ENCODE results near the gene RSPRY1. TPM values are rescaled to one million over a fixed set of nuclear protein-coding genes. Genes with fewer than 3 reads are reported as not detected.

The RSPRY1 gene
- total RNA-seq, 1 donor from 2014 or later: 37.6 TPM

DNA sequence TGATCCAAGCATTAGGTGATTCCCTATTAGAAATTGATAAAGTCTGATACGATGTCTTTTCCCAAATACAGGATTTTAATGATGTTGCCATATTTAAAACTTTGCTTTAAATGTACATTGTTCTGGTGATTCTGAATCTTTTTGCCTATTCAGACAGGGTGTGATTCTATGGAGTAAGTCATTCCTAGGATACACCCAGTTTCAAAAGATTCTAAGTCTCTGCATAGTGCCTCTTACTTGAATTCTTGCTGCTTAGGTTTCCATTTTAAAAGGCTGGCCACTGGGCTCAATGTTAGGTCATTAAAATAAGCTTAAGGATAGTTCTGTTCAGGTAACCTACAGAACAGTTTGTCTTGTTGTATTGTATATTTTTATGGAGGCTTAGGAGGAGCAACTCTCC lies 36.9 kb downstream of the RSPRY1 start:
- no peak overlapping the region for H3K27ac ChIP-seq
- no peak for DNase-seq (ENCODE audit: extremely low spot score in 2 of 2)
- peaks cover 0 to 68% of the 10 kb centered on the region in 2 donors for H3K36me3 ChIP-seq
- H3K27me3 ChIP-seq: no peaks in the 10 kb centered on the region
- TF ChIP-seq POLR2A (IDR thresholded peaks at IDR 0.05) (no peak), POLR2AphosphoS5 (IDR thresholded peaks at IDR 0.05; ENCODE audit: insufficient read depth in 1 of 2, low read depth in 1 of 2) (no peak)
- TF ChIP-seq, protein P1, sequence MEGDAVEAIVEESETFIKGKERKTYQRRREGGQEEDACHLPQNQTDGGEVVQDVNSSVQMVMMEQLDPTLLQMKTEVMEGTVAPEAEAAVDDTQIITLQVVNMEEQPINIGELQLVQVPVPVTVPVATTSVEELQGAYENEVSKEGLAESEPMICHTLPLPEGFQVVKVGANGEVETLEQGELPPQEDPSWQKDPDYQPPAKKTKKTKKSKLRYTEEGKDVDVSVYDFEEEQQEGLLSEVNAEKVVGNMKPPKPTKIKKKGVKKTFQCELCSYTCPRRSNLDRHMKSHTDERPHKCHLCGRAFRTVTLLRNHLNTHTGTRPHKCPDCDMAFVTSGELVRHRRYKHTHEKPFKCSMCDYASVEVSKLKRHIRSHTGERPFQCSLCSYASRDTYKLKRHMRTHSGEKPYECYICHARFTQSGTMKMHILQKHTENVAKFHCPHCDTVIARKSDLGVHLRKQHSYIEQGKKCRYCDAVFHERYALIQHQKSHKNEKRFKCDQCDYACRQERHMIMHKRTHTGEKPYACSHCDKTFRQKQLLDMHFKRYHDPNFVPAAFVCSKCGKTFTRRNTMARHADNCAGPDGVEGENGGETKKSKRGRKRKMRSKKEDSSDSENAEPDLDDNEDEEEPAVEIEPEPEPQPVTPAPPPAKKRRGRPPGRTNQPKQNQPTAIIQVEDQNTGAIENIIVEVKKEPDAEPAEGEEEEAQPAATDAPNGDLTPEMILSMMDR (IDR thresholded peaks at IDR 0.05): no peak
- H3K4me3 ChIP-seq: no peak overlapping the region
- intact Hi-C loops (cut with DNase I): no loop called here
- no peaks in the 10 kb centered on the region for H3K4me1 ChIP-seq
- H3K9me3 ChIP-seq: no peaks in the 10 kb centered on the region

DNA sequence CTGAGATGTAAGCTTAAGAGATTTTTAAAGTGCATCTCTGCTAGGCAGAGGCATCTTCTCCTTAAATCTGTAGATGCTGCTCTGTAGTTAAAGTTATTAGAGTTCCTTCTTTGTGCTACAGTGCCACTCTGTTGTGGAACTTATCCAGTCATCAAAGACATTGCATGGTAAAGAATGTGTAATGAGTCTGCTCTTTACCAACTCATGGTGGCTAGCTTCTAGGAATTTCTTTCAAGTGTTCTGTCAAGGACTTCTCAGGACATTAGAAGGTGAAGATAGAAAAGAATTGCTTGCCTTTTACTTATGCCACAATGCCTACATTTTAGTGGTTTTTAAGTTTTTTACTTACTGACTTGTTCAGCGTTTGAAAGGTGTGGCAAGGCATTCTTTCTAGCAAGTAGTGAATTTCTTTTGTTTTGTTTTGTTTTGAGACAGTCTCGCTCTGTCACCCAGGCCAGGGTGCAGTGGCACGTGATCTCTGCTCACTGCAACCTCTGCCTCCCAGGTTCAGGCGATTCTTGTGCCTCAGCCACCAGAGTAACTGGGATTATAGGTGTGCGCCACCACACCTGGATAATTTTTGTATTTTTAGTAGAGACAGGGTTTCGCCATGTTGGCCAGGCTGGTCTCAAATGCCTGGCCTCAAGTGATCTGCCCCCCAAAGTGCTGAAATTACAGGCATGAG lies 38.7 kb downstream of the RSPRY1 start:
- Histone ChIP-seq H3K27me3 (no peaks in the 10 kb centered on the region), H3K36me3 (peaks cover 0 to 79% of the 10 kb centered on the region in 2 donors), H3K27ac (no peak overlapping the region), H3K4me1 (no peaks in the 10 kb centered on the region), H3K4me3 (no peak overlapping the region), H3K9me3 (no peaks in the 10 kb centered on the region)
- DNase-seq (ENCODE audit: extremely low spot score in 2 of 2): no peak
- intact Hi-C loops (cut with DNase I): no loop called here
- no peak for TF ChIP-seq POLR2A (IDR thresholded peaks at IDR 0.05)
- TF ChIP-seq POLR2AphosphoS5 (IDR thresholded peaks at IDR 0.05; ENCODE audit: insufficient read depth in 1 of 2, low read depth in 1 of 2): no peak
- TF ChIP-seq, protein P1 (IDR thresholded peaks at IDR 0.05): no peak

DNA sequence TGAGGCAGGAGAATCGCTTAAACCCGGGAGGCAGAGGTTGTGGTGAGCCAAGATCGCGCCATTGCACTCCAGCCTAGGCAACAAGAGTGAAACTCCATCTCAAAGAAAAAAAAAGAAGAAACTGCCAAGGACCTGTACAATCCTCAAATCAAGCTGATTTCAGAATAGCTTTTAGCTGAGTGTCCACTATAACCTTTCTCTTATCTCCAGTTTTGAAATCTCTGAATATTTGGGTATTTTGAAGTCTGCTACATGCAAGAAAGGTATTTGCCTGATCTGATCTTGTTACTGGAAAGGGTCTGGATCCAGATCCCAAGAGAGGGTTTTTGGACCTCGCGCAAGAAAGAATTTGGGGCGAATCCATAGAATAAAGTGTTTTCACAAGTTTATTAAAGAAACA lies 39.8 kb downstream of the RSPRY1 start:
- Histone ChIP-seq H3K27me3 (no peaks in the 10 kb centered on the region), H3K4me1 (no peaks in the 10 kb centered on the region), H3K9me3 (no peaks in the 10 kb centered on the region), H3K27ac (no peak overlapping the region), H3K4me3 (no peak overlapping the region), H3K36me3 (peaks cover 0 to 87% of the 10 kb centered on the region in 2 donors)
- no peak for TF ChIP-seq POLR2A (IDR thresholded peaks at IDR 0.05)
- TF ChIP-seq, protein P1 (IDR thresholded peaks at IDR 0.05): no peak
- TF ChIP-seq POLR2AphosphoS5 (IDR thresholded peaks at IDR 0.05; ENCODE audit: insufficient read depth in 1 of 2, low read depth in 1 of 2): no peak
- intact Hi-C loops (cut with DNase I): no loop called here
- no peak for DNase-seq (ENCODE audit: extremely low spot score in 2 of 2)

DNA sequence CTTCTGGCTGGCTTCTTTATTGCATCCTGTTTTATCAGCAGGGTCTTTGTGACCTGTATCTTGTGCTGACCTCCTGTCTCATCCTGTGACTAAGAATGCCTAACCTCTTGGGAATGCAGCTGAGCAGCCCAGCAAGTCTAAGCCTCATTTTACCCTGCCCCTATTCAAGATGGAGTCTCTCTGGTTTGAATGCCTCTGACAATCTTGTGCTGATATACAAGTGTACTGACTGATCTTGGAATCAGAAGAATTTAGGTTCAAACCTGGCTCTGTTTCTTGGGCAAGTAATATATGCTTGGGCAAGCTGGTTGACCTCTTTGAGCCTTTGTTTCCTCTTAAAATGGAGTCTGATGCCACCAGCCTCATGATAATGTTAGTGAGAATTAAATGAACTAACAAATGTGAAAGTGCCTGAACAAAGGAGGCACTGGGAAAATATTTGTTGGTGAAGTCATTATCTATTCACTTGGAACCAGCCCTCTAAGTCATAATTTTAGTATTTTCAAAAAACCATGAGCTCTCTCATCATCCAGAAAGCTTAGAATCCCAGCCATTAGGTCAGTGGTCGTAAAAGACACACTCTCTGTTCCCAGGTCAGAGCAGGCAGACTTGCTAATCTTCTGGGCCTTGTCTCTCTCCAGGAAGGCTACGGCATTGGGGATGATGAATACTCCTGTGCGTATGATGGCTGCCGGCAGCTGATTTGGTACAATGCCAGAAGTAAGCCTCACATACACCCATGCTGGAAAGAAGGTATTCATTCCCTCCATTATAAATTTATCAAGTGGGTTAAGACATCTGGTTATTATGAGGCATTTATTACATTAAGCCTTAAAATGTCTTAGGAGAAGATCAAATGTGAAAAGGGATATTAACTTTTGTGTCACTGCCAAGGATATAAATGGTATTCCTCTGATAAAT lies 40.8 kb downstream of the RSPRY1 start:
- Histone ChIP-seq H3K27ac (no peak overlapping the region), H3K4me3 (no peak overlapping the region), H3K4me1 (peaks cover under 1% of the 10 kb centered on the region), H3K27me3 (no peaks in the 10 kb centered on the region), H3K36me3 (peaks cover 0 to 87% of the 10 kb centered on the region in 2 donors), H3K9me3 (no peaks in the 10 kb centered on the region)
- DNase-seq (ENCODE audit: extremely low spot score in 2 of 2): no peak
- no peak for TF ChIP-seq POLR2AphosphoS5 (IDR thresholded peaks at IDR 0.05; ENCODE audit: insufficient read depth in 1 of 2, low read depth in 1 of 2)
- intact Hi-C loops (cut with DNase I): no loop called here

DNA sequence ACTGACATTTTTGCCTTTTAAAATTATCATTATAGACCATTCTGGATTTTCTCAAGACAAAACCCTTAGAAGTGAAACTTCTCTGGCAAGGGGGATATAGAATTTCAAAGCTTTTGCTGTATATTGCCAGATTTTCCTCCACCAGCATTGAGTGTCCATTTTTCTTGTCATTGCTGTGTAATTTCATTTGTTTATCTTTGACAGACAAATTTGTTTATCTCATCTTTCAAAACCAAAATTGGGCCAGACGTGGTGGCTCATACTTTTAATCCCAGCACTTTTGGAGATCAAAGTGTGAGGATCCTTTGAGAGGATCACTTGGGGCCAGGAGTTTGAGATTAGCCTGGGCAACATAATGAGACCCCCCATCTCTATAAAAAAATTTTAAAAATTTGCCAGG lies 43.0 kb downstream of the RSPRY1 start:
- DNase-seq (ENCODE audit: extremely low spot score in 2 of 2): no peak
- peaks cover 6% of the 10 kb centered on the region for H3K4me1 ChIP-seq
- TF ChIP-seq POLR2A (IDR thresholded peaks at IDR 0.05) (no peak), POLR2AphosphoS5 (IDR thresholded peaks at IDR 0.05; ENCODE audit: insufficient read depth in 1 of 2, low read depth in 1 of 2) (no peak)
- TF ChIP-seq, protein P1 (IDR thresholded peaks at IDR 0.05): no peak
- H3K27ac ChIP-seq: no peak overlapping the region
- intact Hi-C loops (cut with DNase I): no loop called here
- no peak overlapping the region for H3K4me3 ChIP-seq
- H3K36me3 ChIP-seq: peaks cover 0 to 90% of the 10 kb centered on the region in 2 donors
- no peaks in the 10 kb centered on the region for H3K27me3 ChIP-seq
- H3K9me3 ChIP-seq: no peaks in the 10 kb centered on the region
